Bronchial epithelial cell (primary cell): Measurements from ENCODE around the gene ABLIM2. TPM values are rescaled to one million over a fixed set of nuclear protein-coding genes. Genes with fewer than 3 reads are reported as not detected.

Experiments used
- DNase-seq: peaks from one replicate; pipeline ENCODE4 v3.0.0-alpha.2; 2010; ENCODE audit warnings: low read depth
- FAIRE-seq: peaks from 2 replicates; lab custom pipeline; 2011; peaks lifted over from hg19 to GRCh38; lab: Jason Lieb, UNC
- H3K27me3 ChIP-seq: 2 replicates; pipeline ENCODE4 v1.5.1; 2011; ENCODE audit warnings: low read length; ENCODE audit not compliant: control insufficient read depth, insufficient read depth
- H3K36me3 ChIP-seq: 2 replicates; pipeline ENCODE4 v1.5.1; 2011; ENCODE audit warnings: low read length; ENCODE audit not compliant: control insufficient read depth, insufficient read depth
- H3K4me3 ChIP-seq: 2 replicates; pipeline ENCODE4 v1.5.1; 2011; ENCODE audit warnings: mild to moderate bottlenecking, low read depth, low read length, control low read depth
- total RNA-seq: library from RNA; depleted of rRNA; stranded (reverse); fragments of >200 nt; gene quantifications from 2 replicates; pipeline ENCODE4 v1.2.1, GENCODE V29; 2014
- TF ChIP-seq, protein P1 (sequence below): IDR thresholded peaks from 2 replicates; pipeline ENCODE4 v1.5.1; 2011; ENCODE audit warnings: mild to moderate bottlenecking, moderate library complexity, low read length, control low read depth, inconsistent platforms; ENCODE audit not compliant: insufficient read depth, severe bottlenecking

ABLIM2 gene
- total RNA-seq, 1 donor from 2014 or later: 1.1 TPM

- TF ChIP-seq, protein P1, sequence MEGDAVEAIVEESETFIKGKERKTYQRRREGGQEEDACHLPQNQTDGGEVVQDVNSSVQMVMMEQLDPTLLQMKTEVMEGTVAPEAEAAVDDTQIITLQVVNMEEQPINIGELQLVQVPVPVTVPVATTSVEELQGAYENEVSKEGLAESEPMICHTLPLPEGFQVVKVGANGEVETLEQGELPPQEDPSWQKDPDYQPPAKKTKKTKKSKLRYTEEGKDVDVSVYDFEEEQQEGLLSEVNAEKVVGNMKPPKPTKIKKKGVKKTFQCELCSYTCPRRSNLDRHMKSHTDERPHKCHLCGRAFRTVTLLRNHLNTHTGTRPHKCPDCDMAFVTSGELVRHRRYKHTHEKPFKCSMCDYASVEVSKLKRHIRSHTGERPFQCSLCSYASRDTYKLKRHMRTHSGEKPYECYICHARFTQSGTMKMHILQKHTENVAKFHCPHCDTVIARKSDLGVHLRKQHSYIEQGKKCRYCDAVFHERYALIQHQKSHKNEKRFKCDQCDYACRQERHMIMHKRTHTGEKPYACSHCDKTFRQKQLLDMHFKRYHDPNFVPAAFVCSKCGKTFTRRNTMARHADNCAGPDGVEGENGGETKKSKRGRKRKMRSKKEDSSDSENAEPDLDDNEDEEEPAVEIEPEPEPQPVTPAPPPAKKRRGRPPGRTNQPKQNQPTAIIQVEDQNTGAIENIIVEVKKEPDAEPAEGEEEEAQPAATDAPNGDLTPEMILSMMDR: peak; percentile 85
- peak; percentile 64 for DNase-seq
- Histone ChIP-seq H3K27me3 (peaks cover under 1% of the 10 kb centered on the region), H3K36me3 (no peaks in the 10 kb centered on the region), H3K4me3 (no peak overlapping the region)
- peak; percentile 97 for FAIRE-seq
Observed at GRCh38 chr4:7987148-7987989, 171.2 kb downstream of the ABLIM2 start.

GRCh38 chr4:7985891-7986441 is 172.6 kb downstream of the ABLIM2 start:
- no peak for DNase-seq
- TF ChIP-seq, protein P1: no peak

DNA sequence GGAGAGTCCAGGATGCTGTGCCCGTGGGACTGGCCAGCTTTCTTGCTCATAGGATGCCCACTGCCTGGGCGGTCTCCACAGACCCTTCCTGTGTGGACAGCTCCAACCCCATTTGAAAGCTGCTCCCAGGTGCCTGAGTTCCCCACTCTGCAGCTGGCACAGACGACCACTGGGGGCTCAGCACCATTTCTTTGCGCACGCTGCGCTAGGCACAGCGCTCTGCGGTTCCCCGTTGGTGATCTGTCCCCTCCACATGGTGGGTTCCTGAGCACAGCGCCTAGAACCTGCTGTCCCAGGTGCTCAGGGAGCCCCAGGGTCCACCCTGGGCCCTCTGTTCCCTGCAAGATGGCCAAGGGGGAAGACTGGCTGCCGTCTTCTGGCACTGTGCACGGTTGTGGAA is 173.5 kb downstream of the ABLIM2 start:
- no peak overlapping the region for H3K4me3 ChIP-seq
- TF ChIP-seq, protein P1: no peak
- no peaks in the 10 kb centered on the region for H3K36me3 ChIP-seq
- peaks cover 3% of the 10 kb centered on the region for H3K27me3 ChIP-seq
- DNase-seq: no peak
- no peak for FAIRE-seq

More at GRCh38 chr4:7985891-7986441, 172.6 kb downstream of the ABLIM2 start:
- peaks cover 3% of the 10 kb centered on the region for H3K27me3 ChIP-seq
- H3K36me3 ChIP-seq: no peaks in the 10 kb centered on the region
- H3K4me3 ChIP-seq: no peak overlapping the region
- FAIRE-seq: peak; percentile 7

GRCh38 chr4:7984286-7984925 is 174.2 kb downstream of the ABLIM2 start:
- TF ChIP-seq, protein P1: no peak
- FAIRE-seq: no peak
- no peak for DNase-seq
- H3K27me3 ChIP-seq: peaks cover 3% of the 10 kb centered on the region
- H3K4me3 ChIP-seq: no peak overlapping the region
- H3K36me3 ChIP-seq: no peaks in the 10 kb centered on the region

DNA sequence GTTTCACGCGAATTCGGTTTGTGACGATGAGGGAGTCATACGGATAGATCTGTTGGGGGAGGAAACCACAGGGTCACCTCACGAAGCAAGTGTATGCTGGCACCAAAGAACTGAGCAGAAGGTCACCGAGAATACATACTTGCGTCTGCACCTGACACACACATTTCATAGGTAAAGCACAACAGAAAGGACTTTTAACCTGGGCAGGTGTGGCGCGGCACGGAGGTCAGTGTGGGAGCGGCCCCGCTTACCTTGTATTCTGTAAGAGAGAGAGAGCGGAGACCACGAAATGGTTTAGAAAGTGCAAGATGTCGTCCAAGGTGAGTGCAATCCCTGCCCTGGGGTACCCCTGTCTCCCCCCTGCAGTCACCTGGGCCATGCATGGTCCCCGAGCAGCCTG is 175.3 kb downstream of the ABLIM2 start:
- TF ChIP-seq, protein P1: no peak
- no peak for FAIRE-seq
- DNase-seq: no peak

More for the DNA sequence above, 175.3 kb downstream of the ABLIM2 start:
- Histone ChIP-seq H3K4me3 (no peak overlapping the region), H3K27me3 (peaks cover 3% of the 10 kb centered on the region), H3K36me3 (no peaks in the 10 kb centered on the region)
